ENCODE data around the gene TTC7B.

DNA sequence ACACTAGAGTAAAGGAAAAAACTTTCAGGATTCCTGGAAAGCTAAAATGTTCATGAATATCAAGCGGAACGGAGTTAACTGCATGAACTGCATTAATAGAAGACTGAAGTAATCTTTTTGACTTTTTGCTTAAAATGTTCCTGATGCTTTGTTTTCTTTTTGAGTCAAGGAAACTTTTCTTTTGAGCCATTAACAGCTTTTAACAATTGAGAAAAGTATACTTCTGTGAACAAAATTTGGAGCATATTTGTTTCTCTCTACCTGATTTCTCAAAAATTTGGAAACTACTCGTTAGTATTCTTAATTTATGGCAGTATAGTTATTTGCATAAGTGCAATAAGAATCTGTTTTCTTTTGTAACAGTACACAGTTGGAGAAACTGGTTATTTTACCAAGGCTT lies 340.9 kb downstream of the TTC7B start:
- TF ChIP-seq, protein P1, sequence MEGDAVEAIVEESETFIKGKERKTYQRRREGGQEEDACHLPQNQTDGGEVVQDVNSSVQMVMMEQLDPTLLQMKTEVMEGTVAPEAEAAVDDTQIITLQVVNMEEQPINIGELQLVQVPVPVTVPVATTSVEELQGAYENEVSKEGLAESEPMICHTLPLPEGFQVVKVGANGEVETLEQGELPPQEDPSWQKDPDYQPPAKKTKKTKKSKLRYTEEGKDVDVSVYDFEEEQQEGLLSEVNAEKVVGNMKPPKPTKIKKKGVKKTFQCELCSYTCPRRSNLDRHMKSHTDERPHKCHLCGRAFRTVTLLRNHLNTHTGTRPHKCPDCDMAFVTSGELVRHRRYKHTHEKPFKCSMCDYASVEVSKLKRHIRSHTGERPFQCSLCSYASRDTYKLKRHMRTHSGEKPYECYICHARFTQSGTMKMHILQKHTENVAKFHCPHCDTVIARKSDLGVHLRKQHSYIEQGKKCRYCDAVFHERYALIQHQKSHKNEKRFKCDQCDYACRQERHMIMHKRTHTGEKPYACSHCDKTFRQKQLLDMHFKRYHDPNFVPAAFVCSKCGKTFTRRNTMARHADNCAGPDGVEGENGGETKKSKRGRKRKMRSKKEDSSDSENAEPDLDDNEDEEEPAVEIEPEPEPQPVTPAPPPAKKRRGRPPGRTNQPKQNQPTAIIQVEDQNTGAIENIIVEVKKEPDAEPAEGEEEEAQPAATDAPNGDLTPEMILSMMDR (IDR thresholded peaks at IDR 0.05) = no peak
- no peak for TF ChIP-seq EZH2 (IDR thresholded peaks at IDR 0.05; ENCODE audit: borderline replicate concordance, insufficient read depth, low read depth, low read length, poor library complexity, severe bottlenecking)
